K562 (cell line): ENCODE data around the gene BLTP3A. TPM values are rescaled to one million over a fixed set of nuclear protein-coding genes. Genes with fewer than 3 reads are reported as not detected.

Experiments
- BRD9 ChIP-seq: fragments of 450-650 bp; IDR thresholded peaks from 2 replicates; pipeline ENCODE4 v1.6.1; 2018; ENCODE audit warnings: low read depth; ENCODE audit not compliant: partially characterized antibody
- ELF1 ChIP-seq: fragments of 200-800 bp; sonication (Bioruptor generic); IDR thresholded peaks from 2 replicates; pipeline ENCODE4 v1.6.1; 2016; ENCODE audit warnings: missing genetic modification characterization, missing compliant biosample characterization
- EZH2 ChIP-seq: IDR thresholded peaks from 2 replicates; pipeline ENCODE4 v1.6.1; 2012; ENCODE audit warnings: low read depth, mild to moderate bottlenecking, inconsistent platforms, low read length, borderline replicate concordance
- FOXK1 ChIP-seq: sonication (generic); formaldehyde crosslinking; IDR thresholded peaks from 2 replicates; pipeline ENCODE4 v1.8.0; 2022; ENCODE audit warnings: missing genetic modification reagents, mild to moderate bottlenecking, borderline replicate concordance
- FOXM1 ChIP-seq, 2 experiments: fragments of 450-650 bp in 1 of 2; sonication (generic) in 1 of 2; formaldehyde crosslinking in 1 of 2; IDR thresholded peaks; 2 replicates each; pipeline versions ENCODE4 v1.6.1 to v1.9.0; 2017 to 2022; ENCODE audit warnings: low read depth in 2 of 2, mild to moderate bottlenecking in 2 of 2, missing genetic modification reagents in 1 of 2, moderate library complexity in 1 of 2
- GATAD2A ChIP-seq: fragments of 450-650 bp; IDR thresholded peaks from 2 replicates; pipeline ENCODE4 v1.6.1; 2017
- POLR2H ChIP-seq: IDR thresholded peaks from 2 replicates; pipeline ENCODE4 v1.6.1; 2016; ENCODE audit warnings: missing genetic modification characterization, low read depth, mild to moderate bottlenecking, control low read depth, missing compliant biosample characterization, moderate library complexity
- POLR3G ChIP-seq: IDR thresholded peaks from 2 replicates; pipeline ENCODE4 v1.6.1; 2011; ENCODE audit not compliant: insufficient read length, insufficient replicate concordance; ENCODE audit errors: extremely low read depth
- SRSF7 ChIP-seq: fragments of 200-400 bp; formaldehyde crosslinking; optimal IDR thresholded peaks from 2 replicates; pipeline ENCODE3; 2017; ENCODE audit warnings: mild to moderate bottlenecking, low read depth, low read length
- TAL1 ChIP-seq: fragments of 450-650 bp; IDR thresholded peaks from 2 replicates; pipeline ENCODE4 v1.6.1; 2016; ENCODE audit warnings: mild to moderate bottlenecking
- TBP ChIP-seq: optimal IDR thresholded peaks from 2 replicates; pipeline ENCODE3; 2011; ENCODE audit warnings: low read depth, low read length, improper control_type of control experiment
- ZNF263 ChIP-seq: sonication (generic); formaldehyde crosslinking; IDR thresholded peaks from 2 replicates; pipeline ENCODE4 v1.8.0; 2022; ENCODE audit warnings: mild to moderate bottlenecking, missing genetic modification reagents, borderline replicate concordance
- ZNF584 ChIP-seq: fragments of 200-800 bp; sonication (Bioruptor generic); IDR thresholded peaks from 2 replicates; pipeline ENCODE4 v1.6.1; 2016; ENCODE audit warnings: low read depth, mild to moderate bottlenecking, missing genetic modification characterization, missing compliant biosample characterization
- polyA plus RNA-seq, 8 experiments: library from polyadenylated mRNA; depleted of rRNA in 4 of 8; stranded (reverse) in 5 of 8; unstranded in 3 of 8; fragments of >200 nt; fragmentation: Nextera tagmentation in 2 of 8; fragmentation: Illumina TruSeq in 1 of 8; extraction: Ambion mirVana in 2 of 8; extraction: Trizol in 1 of 8; gene quantifications; 2 replicates each; pipeline versions ENCODE4 v1.2.1 to v1.2.3, GENCODE V29; 2011 to 2014; ENCODE audit warnings: inconsistent platforms in 1 of 8, missing spikeins in 1 of 8
- total RNA-seq, 7 experiments: library from RNA; depleted of rRNA in 6 of 7; stranded (reverse); fragments of >200 nt in 6 of 7; fragmentation: Illumina TruSeq in 2 of 7; extraction: Trizol in 2 of 7; gene quantifications; 2 replicates each; pipeline versions ENCODE4 v1.2.1 to v1.2.3, GENCODE V29; 2011 to 2021; ENCODE audit warnings: low replicate concordance in 1 of 7
- TF ChIP-seq, protein P1 (sequence below): fragments of 450-650 bp; formaldehyde crosslinking; IDR thresholded peaks from 2 replicates; pipeline ENCODE4 v1.4.0; 2022; ENCODE audit warnings: mild to moderate bottlenecking, moderate library complexity
- TF ChIP-seq, protein P2 (sequence below): fragments of 250-450 bp; sonication (Bioruptor Pico); IDR thresholded peaks from 2 replicates; pipeline ENCODE4 v1.5.1; 2021; ENCODE audit warnings: mild to moderate bottlenecking
- TF ChIP-seq, protein P3 (sequence below): fragments of 250-450 bp; sonication (Bioruptor Pico); IDR thresholded peaks from 2 replicates; pipeline ENCODE4 v1.9.0; 2021; ENCODE audit warnings: mild to moderate bottlenecking, inconsistent platforms

Gene BLTP3A
- total and polyA plus RNA-seq, 9 of the 15 experiments (the other 6 are each of a cell fraction or from before 2014, with no cell fraction given): 7.5 to 34.6 (median 15.5) TPM

DNA sequence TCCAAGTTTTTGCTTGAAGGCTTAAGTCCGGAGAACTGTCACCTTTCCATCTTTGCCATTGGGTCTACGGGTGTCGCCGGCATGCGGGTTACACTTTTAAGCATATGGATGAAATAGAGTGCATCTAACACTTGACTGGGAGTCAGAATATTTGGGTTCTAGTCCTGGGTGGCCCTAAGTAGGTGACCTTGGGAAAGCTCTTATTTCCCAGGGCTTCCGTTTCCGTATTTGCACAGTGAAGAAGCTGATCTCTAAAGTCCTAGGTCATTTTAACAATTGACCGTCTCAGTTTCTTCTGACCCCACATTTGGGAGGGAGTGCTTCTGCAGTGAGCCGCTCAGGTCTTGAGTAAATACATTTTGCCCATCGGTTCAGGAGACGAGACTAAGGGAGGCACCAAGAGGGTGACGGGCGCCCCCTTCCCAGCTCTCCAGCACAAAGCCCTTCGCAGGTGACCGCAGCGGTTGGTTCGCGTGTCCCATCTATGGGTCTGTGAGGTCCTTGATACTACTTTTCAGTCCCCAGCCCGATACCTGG lies 651 bp upstream of the BLTP3A start (continued):
- TF ChIP-seq, protein P1, sequence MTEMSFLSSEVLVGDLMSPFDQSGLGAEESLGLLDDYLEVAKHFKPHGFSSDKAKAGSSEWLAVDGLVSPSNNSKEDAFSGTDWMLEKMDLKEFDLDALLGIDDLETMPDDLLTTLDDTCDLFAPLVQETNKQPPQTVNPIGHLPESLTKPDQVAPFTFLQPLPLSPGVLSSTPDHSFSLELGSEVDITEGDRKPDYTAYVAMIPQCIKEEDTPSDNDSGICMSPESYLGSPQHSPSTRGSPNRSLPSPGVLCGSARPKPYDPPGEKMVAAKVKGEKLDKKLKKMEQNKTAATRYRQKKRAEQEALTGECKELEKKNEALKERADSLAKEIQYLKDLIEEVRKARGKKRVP (CRISPR knock-in tag): no peak
- TF ChIP-seq ZNF263 (no peak), POLR3G (no peak), BRD9 (no peak), SRSF7 (no peak), POLR2H (tag) (peak; percentile 70; the same call in 1 of the 2 replicates), EZH2 (no peak), FOXM1 (IDR thresholded peaks at IDR 0.05; ENCODE audit: low read depth) (0 out of 2 replicates have a peak, but pooled peaks have one; percentile 8), FOXM1 (CRISPR knock-in tag; IDR thresholded peaks at IDR 0.05; ENCODE audit: low read depth) (no peak), ZNF584 (no peak), TBP (no peak), TAL1 (no peak; the same call in 1 of the 2 replicates), GATAD2A (no peak), ELF1 (no peak), FOXK1 (CRISPR knock-in tag) (no peak)
- TF ChIP-seq, protein P2, sequence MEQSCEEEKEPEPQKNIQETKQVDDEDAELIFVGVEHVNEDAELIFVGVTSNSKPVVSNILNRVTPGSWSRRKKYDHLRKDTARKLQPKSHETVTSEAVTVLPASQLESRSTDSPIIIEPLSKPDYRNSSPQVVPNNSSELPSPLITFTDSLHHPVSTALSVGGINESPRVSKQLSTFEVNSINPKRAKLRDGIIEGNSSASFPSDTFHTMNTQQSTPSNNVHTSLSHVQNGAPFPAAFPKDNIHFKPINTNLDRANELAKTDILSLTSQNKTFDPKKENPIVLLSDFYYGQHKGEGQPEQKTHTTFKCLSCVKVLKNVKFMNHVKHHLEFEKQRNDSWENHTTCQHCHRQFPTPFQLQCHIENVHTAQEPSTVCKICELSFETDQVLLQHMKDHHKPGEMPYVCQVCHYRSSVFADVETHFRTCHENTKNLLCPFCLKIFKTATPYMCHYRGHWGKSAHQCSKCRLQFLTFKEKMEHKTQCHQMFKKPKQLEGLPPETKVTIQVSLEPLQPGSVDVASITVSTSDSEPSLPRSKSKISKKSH: no peak
- TF ChIP-seq, protein P3, sequence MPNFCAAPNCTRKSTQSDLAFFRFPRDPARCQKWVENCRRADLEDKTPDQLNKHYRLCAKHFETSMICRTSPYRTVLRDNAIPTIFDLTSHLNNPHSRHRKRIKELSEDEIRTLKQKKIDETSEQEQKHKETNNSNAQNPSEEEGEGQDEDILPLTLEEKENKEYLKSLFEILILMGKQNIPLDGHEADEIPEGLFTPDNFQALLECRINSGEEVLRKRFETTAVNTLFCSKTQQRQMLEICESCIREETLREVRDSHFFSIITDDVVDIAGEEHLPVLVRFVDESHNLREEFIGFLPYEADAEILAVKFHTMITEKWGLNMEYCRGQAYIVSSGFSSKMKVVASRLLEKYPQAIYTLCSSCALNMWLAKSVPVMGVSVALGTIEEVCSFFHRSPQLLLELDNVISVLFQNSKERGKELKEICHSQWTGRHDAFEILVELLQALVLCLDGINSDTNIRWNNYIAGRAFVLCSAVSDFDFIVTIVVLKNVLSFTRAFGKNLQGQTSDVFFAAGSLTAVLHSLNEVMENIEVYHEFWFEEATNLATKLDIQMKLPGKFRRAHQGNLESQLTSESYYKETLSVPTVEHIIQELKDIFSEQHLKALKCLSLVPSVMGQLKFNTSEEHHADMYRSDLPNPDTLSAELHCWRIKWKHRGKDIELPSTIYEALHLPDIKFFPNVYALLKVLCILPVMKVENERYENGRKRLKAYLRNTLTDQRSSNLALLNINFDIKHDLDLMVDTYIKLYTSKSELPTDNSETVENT (CRISPR knock-in tag): no peak
